Measurements from ENCODE around the gene BCAS3.

- no peak for TF ChIP-seq CTCF (IDR thresholded peaks at IDR 0.05)
- no peak for TF ChIP-seq POLR2A (IDR thresholded peaks at IDR 0.05)
These were observed 48.5 kb upstream of the BCAS3 start for GRCh38 chr17:60629120-60629519.

All from heart left ventricle (tissue), 13 donors.